HAP-1 (cell line): ENCODE measurements around the gene RAB12.

ENCODE experiments used
- DNase-seq, 2 experiments: peaks; one replicate each; pipeline ENCODE4 v3.0.0-alpha.2; 2016 to 2020; ENCODE audit warnings: low spot score in 2 of 2
- H3K27me3 ChIP-seq: fragments of 250-450 bp; sonication (Bioruptor Pico); 2 replicates; pipeline ENCODE4 v1.5.1; 2020; ENCODE audit warnings: low read depth, mild to moderate bottlenecking, moderate library complexity
- H3K36me3 ChIP-seq: fragments of 250-450 bp; sonication (Bioruptor Pico); replicated peaks from 2 replicates; pipeline ENCODE4 v1.5.1; 2020; ENCODE audit warnings: mild to moderate bottlenecking
- H3K4me1 ChIP-seq: fragments of 250-450 bp; sonication (Bioruptor Pico); 2 replicates; pipeline ENCODE4 v1.5.1; 2020; ENCODE audit warnings: mild to moderate bottlenecking
- H3K4me3 ChIP-seq: fragments of 250-450 bp; sonication (Bioruptor Pico); 2 replicates; pipeline ENCODE4 v1.5.1; 2020; ENCODE audit warnings: mild to moderate bottlenecking, moderate library complexity
- H3K9me3 ChIP-seq: fragments of 250-450 bp; sonication (Bioruptor Pico); 2 replicates; pipeline ENCODE4 v1.5.1; 2020; ENCODE audit warnings: mild to moderate bottlenecking, moderate library complexity
- in situ Hi-C: fragments of 300-500 bp; cut with MboI; formaldehyde crosslinking; loops from 3 replicates; pipeline ENCODE4 v1.14.3; 2020; ENCODE audit warnings: low sequenced_read_pairs, inconsistent platforms, mixed read lengths

RAB12 gene

DNA sequence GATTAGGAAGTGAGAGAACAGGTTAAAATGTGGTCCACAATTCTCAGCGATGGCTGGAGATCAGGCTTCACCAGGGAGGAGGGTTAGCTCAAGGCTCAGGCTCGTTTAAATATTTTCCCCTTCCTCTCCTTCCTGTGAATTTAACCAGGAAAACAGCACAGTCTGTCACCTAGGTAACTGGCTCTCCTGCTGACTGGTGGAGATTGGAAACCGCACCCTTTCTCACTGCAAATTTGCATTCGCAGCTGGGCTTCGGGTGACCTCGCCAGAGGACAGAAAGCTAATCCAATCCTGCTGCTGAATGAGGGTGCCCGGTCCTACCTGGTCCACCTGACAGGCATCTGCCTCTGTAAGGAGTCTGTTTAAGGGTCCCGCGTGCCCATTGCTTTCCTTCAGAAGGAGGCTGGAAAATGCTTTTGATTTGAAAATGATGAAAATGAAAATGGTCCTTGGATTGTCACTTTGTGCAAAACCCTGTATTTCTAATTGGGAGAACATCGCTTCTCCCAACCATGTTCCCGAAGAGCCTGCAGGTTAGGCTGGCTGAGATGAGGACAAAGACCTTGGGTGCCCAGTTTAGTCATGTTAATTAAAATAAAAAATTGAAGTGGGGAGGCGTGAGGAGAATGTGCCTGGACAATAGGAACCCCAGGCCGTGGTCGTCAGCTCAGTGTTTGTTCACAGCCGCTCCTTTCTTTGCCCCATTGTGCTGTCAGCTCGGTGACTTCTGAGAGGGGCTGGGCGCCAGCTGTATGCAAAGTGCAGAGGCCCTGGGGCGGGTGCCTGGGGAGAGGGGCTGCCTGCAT, 52.7 kb downstream of the RAB12 start:
- Histone ChIP-seq H3K4me1 (peaks cover 18% of the 10 kb centered on the region), H3K9me3 (no peaks in the 10 kb centered on the region), H3K36me3 (no peaks in the 10 kb centered on the region), H3K4me3 (no peak overlapping the region), H3K27me3 (no peaks in the 10 kb centered on the region)
- in situ Hi-C loops = loop anchor here (10.0 kb wide), 1 partner anchor 323 kb away; no protein-coding TSS in a partner anchor
- peak; percentile 81 to 84 for DNase-seq

DNA sequence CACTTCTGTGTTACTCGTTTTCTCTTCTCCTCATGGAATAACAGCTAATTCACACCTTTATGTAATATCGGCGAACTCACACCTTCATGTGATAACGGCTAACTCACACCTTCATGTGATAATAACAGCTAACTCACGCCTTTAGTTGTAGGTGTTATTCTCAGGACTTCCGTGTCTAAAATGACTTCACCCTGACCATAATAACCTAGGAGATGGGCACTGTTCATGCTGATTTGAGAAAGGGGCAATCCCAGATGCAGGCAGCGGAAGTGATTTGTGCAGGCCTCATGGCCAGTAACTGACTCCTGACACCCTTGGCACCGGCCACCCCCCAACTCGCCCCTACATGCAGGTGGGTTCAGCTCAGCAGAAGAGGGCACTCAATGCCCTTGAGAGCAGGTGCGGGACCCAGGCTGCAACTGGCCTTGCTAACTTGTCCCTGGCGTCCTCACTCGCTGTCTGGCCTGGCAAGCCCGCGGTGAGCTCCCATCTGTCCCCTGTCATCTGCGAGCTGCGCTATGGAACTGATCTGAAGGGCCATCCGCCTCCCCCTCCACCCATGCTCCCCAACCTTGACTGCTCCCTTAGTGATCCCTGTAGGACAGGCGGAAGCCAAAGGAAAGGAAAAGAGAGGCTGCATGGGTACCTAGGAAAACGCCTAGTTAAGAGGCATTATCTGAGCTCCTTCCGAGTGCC, 53.5 kb downstream of the RAB12 start:
- Histone ChIP-seq H3K36me3 (no peaks in the 10 kb centered on the region), H3K9me3 (no peaks in the 10 kb centered on the region), H3K4me3 (no peak overlapping the region), H3K4me1 (peaks cover 18% of the 10 kb centered on the region), H3K27me3 (no peaks in the 10 kb centered on the region)
- no peak for DNase-seq
- in situ Hi-C loops = loop anchor here (10.0 kb wide), 1 partner anchor 322 kb away; no protein-coding TSS in a partner anchor

DNA sequence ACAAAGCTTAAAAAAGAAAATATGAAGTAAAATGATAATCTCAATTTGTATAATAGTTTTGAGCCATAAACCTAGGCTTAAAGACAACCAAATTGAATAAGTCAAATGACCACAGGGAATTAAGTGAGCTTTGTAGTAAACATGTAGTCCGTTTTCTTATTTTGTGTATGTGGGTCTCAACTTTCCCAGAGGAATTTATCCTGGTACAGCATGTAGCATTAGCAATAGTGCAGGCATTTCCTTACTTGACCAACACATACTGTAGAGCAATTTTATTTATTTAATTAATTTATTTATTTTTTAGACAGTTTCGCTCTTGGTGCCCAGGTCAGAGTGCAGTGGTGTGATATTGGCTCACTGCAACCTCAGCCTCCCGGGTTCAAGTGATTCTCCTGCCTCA, 58.6 kb downstream of the RAB12 start:
- Histone ChIP-seq H3K27me3 (no peaks in the 10 kb centered on the region), H3K4me1 (peaks cover 3% of the 10 kb centered on the region; the same call in 1 of the 2 replicates), H3K4me3 (no peak overlapping the region), H3K36me3 (no peaks in the 10 kb centered on the region), H3K9me3 (no peaks in the 10 kb centered on the region)
- in situ Hi-C loops = loop anchor here (10.0 kb wide), 1 partner anchor 317 kb away; no protein-coding TSS in a partner anchor
- DNase-seq = no peak

DNA sequence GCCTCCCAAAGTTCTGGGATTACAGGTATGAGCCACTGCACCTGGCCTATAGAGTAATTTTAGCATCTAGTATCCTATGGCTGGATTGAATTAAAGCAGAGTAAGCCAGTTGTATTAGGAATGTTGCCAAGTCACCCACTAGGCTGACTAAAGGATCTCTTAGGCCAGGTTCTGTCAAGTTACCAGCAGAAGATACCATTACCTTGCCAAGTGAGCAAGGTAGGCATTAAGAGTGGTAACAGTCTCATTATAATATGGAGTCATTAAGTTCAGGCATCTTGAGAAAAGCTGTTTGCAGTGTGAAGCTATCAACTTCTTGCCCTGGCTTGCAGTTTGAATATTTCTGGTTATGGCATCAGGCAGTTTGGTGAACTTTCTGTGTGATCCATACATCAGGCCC, 59.1 kb downstream of the RAB12 start:
- H3K36me3 ChIP-seq = no peaks in the 10 kb centered on the region
- in situ Hi-C loops = loop anchor here (10.0 kb wide), 1 partner anchor 316 kb away; no protein-coding TSS in a partner anchor
- H3K4me1 ChIP-seq = peaks cover 3% of the 10 kb centered on the region; the same call in 1 of the 2 replicates
- no peak overlapping the region for H3K4me3 ChIP-seq
- DNase-seq = no peak
- no peaks in the 10 kb centered on the region for H3K27me3 ChIP-seq
- no peaks in the 10 kb centered on the region for H3K9me3 ChIP-seq

DNA sequence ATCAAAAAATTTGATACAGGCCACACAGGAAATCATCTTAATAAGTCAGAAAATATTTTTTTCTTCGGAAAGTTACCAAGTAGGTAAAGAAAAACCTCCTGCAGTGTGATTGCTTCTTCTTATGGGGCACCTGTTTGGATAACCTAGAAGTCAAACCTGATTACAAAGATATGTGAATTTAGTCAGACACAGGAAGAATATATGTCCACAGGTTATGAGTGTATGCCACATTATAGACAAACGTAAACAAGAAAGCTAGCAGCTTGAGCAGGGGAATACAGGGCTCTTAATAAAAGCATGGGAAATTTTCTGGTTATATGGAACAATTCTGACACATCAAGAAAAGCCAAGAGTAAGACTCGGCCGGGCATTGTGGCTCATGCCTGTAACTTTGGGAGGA, 60.3 kb downstream of the RAB12 start:
- Histone ChIP-seq H3K27me3 (no peaks in the 10 kb centered on the region), H3K9me3 (no peaks in the 10 kb centered on the region), H3K4me1 (peaks cover 3% of the 10 kb centered on the region; the same call in 1 of the 2 replicates), H3K4me3 (no peak overlapping the region), H3K36me3 (no peaks in the 10 kb centered on the region)
- in situ Hi-C loops = loop anchor here (10.0 kb wide), 1 partner anchor 315 kb away; no protein-coding TSS in a partner anchor
- no peak for DNase-seq

DNA sequence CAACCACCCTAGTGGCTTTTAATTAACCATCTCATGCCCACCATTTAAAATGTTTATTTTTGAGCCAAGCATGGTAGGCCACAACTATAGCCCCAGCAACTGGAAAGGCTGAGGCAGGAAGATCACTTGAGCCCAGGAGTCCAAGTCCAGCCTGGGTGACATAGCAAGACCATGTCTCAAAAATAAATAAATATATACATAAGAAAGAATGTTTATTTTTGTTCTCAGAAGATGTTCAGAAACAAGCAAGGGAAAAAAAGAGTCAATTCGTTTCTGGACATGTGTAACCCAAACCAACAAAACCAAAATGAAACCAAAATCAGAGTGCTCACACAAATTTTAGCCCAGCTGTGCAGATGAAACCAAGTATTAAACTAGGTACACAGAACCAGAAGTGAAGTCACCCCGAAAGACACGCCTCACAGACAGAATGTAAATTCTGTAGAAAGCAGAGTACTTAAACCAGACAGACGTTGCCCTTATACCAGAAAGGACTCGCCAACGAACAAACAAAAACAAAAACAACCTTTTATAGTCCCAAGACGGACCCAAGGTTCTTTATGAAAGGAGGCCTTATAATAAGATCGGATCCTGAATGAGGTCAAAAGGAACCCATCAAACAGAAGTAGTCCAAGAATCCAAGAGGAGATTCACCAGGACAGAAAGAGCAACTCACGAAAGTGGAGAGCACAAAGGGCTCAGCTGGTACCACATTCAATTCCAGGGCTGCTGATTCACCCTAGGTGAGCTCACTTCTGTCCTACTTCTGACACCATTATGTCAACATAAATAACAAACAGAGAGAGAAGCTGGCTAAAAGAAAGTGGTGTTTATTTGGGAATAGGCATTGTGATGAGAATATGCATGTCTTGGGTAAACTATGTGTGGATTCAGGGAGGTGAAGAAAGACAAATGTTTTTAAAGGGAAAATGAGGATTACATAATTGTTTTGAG, 64.3 kb downstream of the RAB12 start:
- in situ Hi-C loops = no loop called here

DNA sequence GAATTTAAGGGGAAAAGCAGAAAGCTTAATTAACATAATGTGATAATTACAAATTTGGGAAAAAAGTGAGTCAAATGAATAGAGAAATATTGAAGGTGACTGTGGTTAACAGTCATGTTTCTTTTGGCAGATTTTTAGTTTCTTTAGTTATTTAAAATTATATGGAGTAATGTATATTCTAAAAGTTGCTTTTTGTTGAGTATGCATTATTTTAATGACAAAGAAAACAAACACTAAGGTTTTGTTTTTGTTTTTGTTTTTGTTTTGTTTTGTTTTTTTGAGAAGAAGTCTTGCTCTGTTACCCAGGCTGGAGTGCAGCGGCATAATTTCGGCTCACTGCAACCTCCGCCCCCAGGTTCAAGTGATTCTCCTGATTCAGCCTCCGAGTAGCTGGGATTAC, 65.8 kb downstream of the RAB12 start:
- in situ Hi-C loops = no loop called here
- Histone ChIP-seq H3K36me3 (no peaks in the 10 kb centered on the region), H3K27me3 (no peaks in the 10 kb centered on the region), H3K4me1 (no peaks in the 10 kb centered on the region), H3K4me3 (no peak overlapping the region), H3K9me3 (no peaks in the 10 kb centered on the region)
- no peak for DNase-seq

More for the DNA sequence above, 64.3 kb downstream of the RAB12 start:
- no peaks in the 10 kb centered on the region for H3K4me1 ChIP-seq
- H3K27me3 ChIP-seq = no peaks in the 10 kb centered on the region
- H3K36me3 ChIP-seq = no peaks in the 10 kb centered on the region
- no peaks in the 10 kb centered on the region for H3K9me3 ChIP-seq
- no peak overlapping the region for H3K4me3 ChIP-seq
- no peak for DNase-seq

DNA sequence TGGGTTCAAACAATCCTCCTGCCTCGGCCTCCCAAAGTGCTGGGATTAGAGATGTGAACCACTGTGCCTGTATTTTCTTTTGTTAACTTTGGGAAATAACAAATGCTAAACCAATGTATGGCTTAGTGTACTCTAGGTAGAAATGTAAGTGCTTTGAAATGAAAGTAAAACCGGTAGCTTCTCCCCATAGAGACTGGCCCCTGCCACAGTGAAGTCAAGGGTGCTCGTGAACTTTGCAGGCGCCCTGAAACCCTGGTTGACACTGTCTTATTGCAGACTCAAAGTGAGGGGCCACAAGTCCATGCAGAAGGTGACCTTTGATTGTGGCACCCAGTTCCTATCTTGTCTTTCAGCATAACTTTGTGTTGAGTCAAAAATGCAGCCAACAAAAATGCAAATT, 72.0 kb downstream of the RAB12 start:
- Histone ChIP-seq H3K36me3 (no peaks in the 10 kb centered on the region), H3K4me3 (no peak overlapping the region), H3K27me3 (no peaks in the 10 kb centered on the region), H3K4me1 (peaks cover 5% of the 10 kb centered on the region; the same call in 1 of the 2 replicates), H3K9me3 (no peaks in the 10 kb centered on the region)
- DNase-seq = no peak
- in situ Hi-C loops = no loop called here

DNA sequence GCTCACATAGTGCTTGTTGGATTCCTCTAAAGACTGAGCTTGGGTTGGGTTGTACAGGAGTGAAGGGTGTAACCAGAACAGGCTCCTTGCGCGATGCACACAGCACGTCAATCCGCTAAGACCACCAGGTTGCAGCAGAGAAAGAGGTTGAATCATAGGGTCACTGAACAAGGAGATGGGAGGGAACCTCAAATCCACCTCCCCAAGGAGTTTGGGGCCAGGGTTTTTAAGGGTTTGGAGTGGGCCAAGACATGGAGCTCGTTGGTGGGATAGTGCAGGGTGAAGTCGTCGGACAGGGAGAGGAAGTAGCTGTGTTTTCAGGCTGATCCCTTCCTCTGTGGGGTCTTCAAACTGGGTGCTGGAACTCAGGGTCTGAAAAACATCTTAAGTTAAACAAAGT, 75.3 kb downstream of the RAB12 start:
- H3K36me3 ChIP-seq = no peaks in the 10 kb centered on the region
- H3K4me3 ChIP-seq = no peak overlapping the region
- in situ Hi-C loops = no loop called here
- no peaks in the 10 kb centered on the region for H3K9me3 ChIP-seq
- peaks cover 11% of the 10 kb centered on the region for H3K4me1 ChIP-seq
- no peak for DNase-seq
- no peaks in the 10 kb centered on the region for H3K27me3 ChIP-seq

DNA sequence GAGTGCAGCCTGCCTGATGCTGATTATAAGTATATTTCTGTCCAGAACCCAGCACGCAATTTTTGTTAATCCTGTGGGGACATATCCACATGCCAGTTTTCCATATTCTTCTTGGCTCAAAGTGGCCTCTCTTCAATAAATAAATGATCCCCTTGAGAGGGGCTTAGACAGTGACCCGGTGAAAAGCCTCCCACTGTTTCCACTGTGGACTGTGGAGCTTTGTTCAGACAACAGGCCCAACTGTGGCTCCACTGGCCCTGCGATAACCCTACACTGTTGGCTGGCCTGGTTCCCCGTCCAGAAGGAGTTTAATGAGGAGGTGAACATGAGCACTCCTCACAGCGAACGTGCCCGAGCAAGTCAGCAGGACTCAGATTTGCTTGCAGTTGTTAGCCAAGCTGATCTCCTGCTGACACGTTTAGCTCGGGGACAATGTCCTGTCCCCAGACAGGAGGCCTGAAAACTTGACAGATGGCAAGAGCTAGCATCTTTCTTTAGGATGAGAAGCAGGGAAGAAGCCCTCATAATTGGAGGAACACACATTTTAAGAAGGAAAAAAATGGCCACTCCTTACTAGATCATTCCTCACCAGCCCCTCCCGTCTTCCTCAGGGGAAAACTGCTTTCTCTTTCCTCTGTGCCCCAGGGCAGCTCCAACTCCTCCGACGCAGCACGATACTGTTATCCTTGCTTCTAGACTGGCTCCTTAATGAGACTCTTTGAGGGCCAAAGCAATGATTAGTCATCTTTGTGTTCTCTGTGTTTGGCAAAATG, 76.1 kb downstream of the RAB12 start:
- in situ Hi-C loops = no loop called here
- H3K9me3 ChIP-seq = no peaks in the 10 kb centered on the region
- H3K4me1 ChIP-seq = peaks cover 11% of the 10 kb centered on the region
- H3K27me3 ChIP-seq = no peaks in the 10 kb centered on the region
- no peaks in the 10 kb centered on the region for H3K36me3 ChIP-seq
- no peak overlapping the region for H3K4me3 ChIP-seq
- peak; percentile 12 to 28 for DNase-seq

DNA sequence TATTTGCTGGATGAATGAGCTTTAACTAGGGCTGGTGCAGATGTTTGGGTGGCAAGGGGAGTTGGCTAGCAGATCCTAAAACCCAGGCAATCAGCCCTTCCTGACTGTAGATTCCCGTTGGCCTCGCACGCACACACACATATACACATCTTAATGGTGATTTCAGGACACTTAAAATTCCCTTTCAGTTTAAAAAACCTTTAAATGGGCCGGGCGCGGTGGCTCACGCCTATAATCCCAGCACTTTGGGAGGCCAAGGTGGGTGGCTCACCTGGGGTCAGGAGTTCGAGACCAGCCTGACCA, 76.6 kb downstream of the RAB12 start:
- no peaks in the 10 kb centered on the region for H3K27me3 ChIP-seq
- no peak overlapping the region for H3K4me3 ChIP-seq
- H3K36me3 ChIP-seq = no peaks in the 10 kb centered on the region
- H3K4me1 ChIP-seq = peaks cover 11% of the 10 kb centered on the region
- in situ Hi-C loops = no loop called here
- DNase-seq = no peak
- no peaks in the 10 kb centered on the region for H3K9me3 ChIP-seq

DNA sequence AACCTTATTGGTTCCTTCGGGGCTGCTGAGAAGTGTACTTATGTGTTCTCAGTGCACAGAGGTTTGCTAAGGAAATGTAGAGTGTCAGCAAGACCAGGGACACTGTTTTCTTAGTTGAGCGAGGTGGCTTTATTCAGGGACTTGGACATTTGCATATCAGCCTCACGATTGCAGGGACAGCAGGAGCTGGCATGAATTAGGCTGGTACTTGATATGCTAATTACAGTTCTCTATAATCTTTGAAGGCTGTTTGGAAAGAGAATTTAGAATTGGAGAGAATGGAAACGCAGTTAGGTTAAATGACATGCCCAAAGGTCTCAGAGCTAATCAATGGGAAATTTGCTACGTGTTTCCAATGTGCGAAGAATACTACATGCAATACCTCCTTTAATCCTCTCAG, 77.4 kb downstream of the RAB12 start:
- Histone ChIP-seq H3K27me3 (no peaks in the 10 kb centered on the region), H3K9me3 (no peaks in the 10 kb centered on the region), H3K4me1 (peaks cover 11% of the 10 kb centered on the region), H3K36me3 (no peaks in the 10 kb centered on the region), H3K4me3 (no peak overlapping the region)
- peak; percentile 45 to 71 for DNase-seq
- in situ Hi-C loops = no loop called here
